GM12874 (cell line): ENCODE results near the gene CRYZL1.

Source experiments
- TF ChIP-seq, protein P1 (sequence below): IDR thresholded peaks from 2 replicates; pipeline ENCODE4 v1.5.1; 2011; ENCODE audit warnings: low read depth, mild to moderate bottlenecking, control low read depth, low read length, moderate library complexity; ENCODE audit not compliant: insufficient read depth

The CRYZL1 gene

DNA sequence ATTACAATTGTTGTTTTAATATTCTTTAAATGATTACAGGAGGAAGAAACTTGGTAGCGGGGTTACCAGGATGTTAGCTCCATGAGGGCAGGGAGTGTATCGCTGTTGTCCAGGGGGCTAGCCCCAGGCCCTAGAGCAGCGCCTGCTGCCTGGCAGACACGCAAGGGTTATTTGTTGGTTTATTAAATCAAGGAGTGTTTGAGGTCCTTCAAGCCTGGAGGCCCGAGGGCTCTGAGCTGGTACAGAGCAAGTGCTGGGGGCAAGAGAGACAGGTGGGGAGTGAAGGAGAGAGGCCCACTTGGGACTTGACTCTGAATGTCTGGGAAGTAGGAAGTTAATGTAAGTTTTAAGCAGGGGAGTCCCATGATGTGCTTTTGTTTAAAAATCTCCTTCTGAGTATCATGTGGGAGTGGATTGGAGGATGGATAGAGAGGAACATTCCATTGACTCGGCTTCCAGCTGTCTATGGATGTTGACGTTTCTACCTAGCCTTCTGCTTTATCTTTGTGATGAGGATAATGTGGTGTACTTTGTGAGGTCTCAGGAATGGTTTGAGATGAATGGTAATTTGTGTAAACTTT lies 9.5 kb upstream of the CRYZL1 start:
- TF ChIP-seq, protein P1, sequence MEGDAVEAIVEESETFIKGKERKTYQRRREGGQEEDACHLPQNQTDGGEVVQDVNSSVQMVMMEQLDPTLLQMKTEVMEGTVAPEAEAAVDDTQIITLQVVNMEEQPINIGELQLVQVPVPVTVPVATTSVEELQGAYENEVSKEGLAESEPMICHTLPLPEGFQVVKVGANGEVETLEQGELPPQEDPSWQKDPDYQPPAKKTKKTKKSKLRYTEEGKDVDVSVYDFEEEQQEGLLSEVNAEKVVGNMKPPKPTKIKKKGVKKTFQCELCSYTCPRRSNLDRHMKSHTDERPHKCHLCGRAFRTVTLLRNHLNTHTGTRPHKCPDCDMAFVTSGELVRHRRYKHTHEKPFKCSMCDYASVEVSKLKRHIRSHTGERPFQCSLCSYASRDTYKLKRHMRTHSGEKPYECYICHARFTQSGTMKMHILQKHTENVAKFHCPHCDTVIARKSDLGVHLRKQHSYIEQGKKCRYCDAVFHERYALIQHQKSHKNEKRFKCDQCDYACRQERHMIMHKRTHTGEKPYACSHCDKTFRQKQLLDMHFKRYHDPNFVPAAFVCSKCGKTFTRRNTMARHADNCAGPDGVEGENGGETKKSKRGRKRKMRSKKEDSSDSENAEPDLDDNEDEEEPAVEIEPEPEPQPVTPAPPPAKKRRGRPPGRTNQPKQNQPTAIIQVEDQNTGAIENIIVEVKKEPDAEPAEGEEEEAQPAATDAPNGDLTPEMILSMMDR = no peak

DNA sequence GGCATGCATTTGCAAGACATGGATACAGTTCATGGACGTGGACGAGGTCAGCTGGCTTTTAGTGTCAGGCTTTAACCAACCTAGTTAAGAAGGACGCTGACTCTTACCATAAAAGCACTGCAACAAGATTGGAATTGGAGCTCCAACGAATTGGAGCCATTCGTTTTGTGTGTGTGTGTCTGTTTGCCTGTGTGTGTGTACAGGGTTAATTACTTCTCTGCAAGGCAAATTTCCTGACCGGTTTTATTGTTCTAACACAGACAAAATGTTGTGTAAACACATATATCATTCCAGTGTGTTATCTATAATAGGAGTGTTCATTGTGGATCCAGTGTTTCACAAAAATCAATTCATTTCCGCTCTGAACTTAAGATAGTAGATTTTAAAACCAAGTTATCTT lies 8.7 kb upstream of the CRYZL1 start:
- TF ChIP-seq, protein P1 = no peak

DNA sequence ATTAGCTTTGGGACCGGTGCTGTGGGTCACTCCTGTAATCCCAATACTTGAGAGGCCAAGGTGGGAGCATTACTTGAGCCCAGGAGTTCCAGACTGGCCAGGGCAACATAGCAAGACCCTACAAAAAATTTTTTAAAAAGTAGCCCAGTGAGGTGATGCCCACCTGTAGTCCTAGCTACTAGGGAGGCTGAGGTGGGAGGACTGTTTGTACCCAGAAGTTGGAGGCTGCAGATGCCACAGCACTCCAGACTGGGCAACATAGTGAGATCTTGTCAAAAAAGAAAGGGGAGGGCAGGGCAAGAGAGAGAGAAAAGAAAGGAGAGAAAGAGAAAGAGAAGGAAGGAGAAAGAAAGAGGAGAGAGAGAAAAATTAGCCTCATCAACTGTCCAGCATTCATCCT lies 7.0 kb upstream of the CRYZL1 start:
- TF ChIP-seq, protein P1 = no peak

DNA sequence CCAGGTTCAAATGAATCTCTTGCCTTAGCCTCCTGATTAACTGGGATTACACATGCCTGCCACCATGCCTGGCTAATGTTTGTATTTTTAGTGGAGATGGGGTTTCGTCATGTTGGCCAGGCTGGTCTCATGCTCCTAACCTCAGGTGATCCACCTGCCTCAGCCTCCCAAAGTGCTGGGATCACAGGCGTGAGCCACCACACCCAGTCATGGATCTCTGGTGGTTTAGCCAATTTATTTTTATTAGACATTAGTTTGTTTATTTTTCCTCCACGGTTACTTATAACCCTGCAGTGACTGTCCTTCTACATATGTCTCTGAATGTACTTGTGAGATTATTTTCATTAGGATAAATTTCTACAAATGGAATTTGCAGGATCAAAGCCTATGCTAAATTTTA lies 6.0 kb upstream of the CRYZL1 start:
- TF ChIP-seq, protein P1 = no peak

DNA sequence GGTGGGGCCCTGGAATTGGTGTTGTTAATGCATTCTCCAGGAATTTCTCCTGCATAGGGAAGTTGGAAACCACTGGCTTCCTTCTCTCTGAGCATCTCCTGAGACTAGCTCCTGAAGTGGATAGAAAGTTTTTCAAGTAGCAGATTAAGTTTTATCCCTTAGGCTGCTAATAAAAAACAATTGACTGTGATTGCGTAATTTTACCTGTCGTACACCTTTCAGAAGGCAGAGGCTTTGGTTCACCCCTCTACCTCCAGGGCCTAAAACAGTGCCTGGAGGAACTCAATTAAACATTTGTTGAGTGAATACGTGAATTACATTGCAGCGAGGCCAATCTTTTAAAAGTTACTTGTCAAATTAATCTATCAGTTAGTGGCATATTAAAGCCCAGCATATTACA lies 4.2 kb upstream of the CRYZL1 start:
- TF ChIP-seq, protein P1 = no peak

DNA sequence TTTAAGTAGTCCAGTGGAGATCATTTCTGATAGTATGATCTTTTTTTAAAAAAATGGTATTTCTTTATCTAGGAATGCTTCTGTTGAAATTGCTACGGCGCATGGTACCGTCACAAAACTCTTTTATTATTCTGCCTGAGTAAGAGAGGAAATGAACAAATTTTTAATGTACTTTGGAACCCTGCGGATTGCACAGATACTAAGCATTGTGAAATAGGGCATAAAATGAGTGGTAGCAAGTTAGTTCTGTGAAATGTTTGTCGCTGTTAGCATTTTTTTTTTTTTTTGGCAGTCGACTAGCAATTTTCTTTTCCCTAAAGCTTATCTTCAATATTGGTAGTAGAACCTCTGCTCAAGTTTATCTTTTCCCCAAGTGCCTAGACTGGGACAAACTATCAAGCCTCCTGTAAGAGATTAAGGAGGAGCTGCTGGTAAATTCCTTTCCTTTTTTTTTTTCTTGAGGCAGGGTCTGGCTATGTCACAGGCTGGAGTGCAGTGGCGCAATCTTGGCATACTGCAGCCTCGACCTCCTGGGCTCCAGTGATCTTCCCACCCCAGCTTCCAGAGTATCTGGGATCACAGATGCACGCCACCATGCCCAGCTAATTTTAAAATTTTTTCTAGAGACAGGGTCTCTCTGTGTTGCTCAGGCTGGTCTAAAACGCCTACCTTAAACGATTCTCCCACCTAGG lies 3.0 kb upstream of the CRYZL1 start:
- TF ChIP-seq, protein P1 = no peak

DNA sequence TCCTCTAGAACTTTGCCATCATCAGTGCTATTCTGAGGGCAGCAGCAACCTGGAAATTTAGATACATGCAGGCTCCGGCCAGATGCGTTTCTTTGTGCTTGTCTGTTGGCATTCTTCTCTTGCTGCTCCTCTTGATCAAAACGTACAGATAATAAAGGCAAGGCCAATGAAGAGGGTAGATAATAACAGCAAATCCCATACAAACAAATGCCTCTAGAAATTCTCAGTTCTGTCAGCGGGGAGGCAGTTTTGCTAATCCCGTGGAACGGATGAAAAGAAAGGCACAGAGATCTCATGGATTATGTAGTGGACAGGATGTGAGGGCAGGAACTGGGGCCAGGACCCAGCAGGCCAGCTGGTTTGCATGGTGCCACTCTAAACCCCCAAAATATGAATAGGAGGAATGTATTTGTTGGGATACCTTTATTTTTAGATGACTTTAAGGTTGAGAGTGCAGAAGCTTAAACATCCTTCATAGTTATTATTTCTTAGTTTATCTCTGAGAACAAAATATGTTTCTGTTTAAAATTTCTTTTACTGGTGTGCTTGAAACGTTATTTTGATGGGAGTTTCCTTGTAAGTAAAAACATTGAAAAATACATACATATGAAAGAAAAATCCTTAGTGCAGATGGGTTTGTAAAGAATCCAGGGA lies 2.2 kb upstream of the CRYZL1 start:
- TF ChIP-seq, protein P1 = no peak
